ENCODE measurements around the gene KLHDC3.
"Not testable (repeated sequence)": the region's sequence is repeated elsewhere in the genome, so short reads cannot be mapped to it uniquely, and the experiment has no call there.

The KLHDC3 gene

GRCh38 chr6:43038727-43039126 is 24.7 kb downstream of the KLHDC3 start:
- H3K27ac ChIP-seq = no peak overlapping the region
- no peak for TF ChIP-seq ZFX (IDR thresholded peaks at IDR 0.05; ENCODE audit: borderline replicate concordance)
- TF ChIP-seq CTCF (IDR thresholded peaks at IDR 0.05) = no peak

GRCh38 chr6:43040542-43041257 is 26.7 kb downstream of the KLHDC3 start:
- no peak for TF ChIP-seq ZFX (IDR thresholded peaks at IDR 0.05; ENCODE audit: borderline replicate concordance)
- no peak for TF ChIP-seq CTCF (IDR thresholded peaks at IDR 0.05)
- no peak overlapping the region for H3K27ac ChIP-seq

GRCh38 chr6:43041475-43041874 is 27.4 kb downstream of the KLHDC3 start:
- not testable (repeated sequence) for H3K27ac ChIP-seq

GRCh38 chr6:43043310-43043709 is 29.3 kb downstream of the KLHDC3 start:
- TF ChIP-seq CTCF (IDR thresholded peaks at IDR 0.05) (no peak), ZFX (IDR thresholded peaks at IDR 0.05; ENCODE audit: borderline replicate concordance) (no peak)
- no peak overlapping the region for H3K27ac ChIP-seq

- TF ChIP-seq ZFX (IDR thresholded peaks at IDR 0.05; ENCODE audit: borderline replicate concordance) = no peak
- no peak for TF ChIP-seq CTCF (IDR thresholded peaks at IDR 0.05)
- no peak overlapping the region for H3K27ac ChIP-seq
These were observed 31.4 kb downstream of the KLHDC3 start for GRCh38 chr6:43045371-43045930.

GRCh38 chr6:43047998-43048397 is 33.9 kb downstream of the KLHDC3 start:
- TF ChIP-seq ZFX (IDR thresholded peaks at IDR 0.05; ENCODE audit: borderline replicate concordance) = no peak
- TF ChIP-seq CTCF (IDR thresholded peaks at IDR 0.05) = no peak
- no peak overlapping the region for H3K27ac ChIP-seq

GRCh38 chr6:43050981-43051380 is 36.9 kb downstream of the KLHDC3 start:
- TF ChIP-seq ZFX (IDR thresholded peaks at IDR 0.05; ENCODE audit: borderline replicate concordance) = no peak
- no peak for TF ChIP-seq CTCF (IDR thresholded peaks at IDR 0.05)
- no peak overlapping the region for H3K27ac ChIP-seq
